HUES6 (cell line): Measurements from ENCODE around the gene FUT4.

Source experiments
- H3K27ac ChIP-seq: 2 replicates; pipeline ENCODE4 v1.7.0; 2013; ENCODE audit warnings: low read depth, mild to moderate bottlenecking, low read length, inconsistent platforms
- H3K27me3 ChIP-seq: 2 replicates; pipeline ENCODE4 v1.6.1; 2013; ENCODE audit warnings: low read length; ENCODE audit not compliant: control insufficient read depth, insufficient read depth
- H3K36me3 ChIP-seq: 2 replicates; pipeline ENCODE4 v1.6.1; 2013; ENCODE audit warnings: low read length; ENCODE audit not compliant: control insufficient read depth, insufficient read depth
- H3K4me1 ChIP-seq: 2 replicates; pipeline ENCODE4 v1.6.1; 2013; ENCODE audit warnings: low read length; ENCODE audit not compliant: control insufficient read depth, insufficient read depth
- H3K4me3 ChIP-seq: 2 replicates; pipeline ENCODE4 v1.5.1; 2013; ENCODE audit warnings: low read depth, low read length
- H3K9ac ChIP-seq: one replicate; pipeline ENCODE4 v1.6.1; 2013; ENCODE audit warnings: mild to moderate bottlenecking, low read length
- H3K9me3 ChIP-seq: 2 replicates; pipeline ENCODE4 v1.6.1; 2013; ENCODE audit warnings: low read depth, low read length; ENCODE audit not compliant: control insufficient read depth, insufficient read depth

Gene FUT4

GRCh38 chr11:94586546-94586945 lies 42.8 kb downstream of the FUT4 start:
- Histone ChIP-seq H3K27ac (no peak overlapping the region), H3K4me1 (no peaks in the 10 kb centered on the region), H3K9me3 (no peaks in the 10 kb centered on the region), H3K27me3 (no peaks in the 10 kb centered on the region), H3K4me3 (no peak overlapping the region), H3K36me3 (no peaks in the 10 kb centered on the region), H3K9ac (no peak overlapping the region)

GRCh38 chr11:94586978-94587377 lies 43.3 kb downstream of the FUT4 start:
- Histone ChIP-seq H3K36me3 (no peaks in the 10 kb centered on the region), H3K4me3 (no peak overlapping the region), H3K4me1 (no peaks in the 10 kb centered on the region), H3K9me3 (no peaks in the 10 kb centered on the region), H3K27ac (no peak overlapping the region), H3K9ac (no peak overlapping the region), H3K27me3 (no peaks in the 10 kb centered on the region)

GRCh38 chr11:94588366-94588942 lies 44.7 kb downstream of the FUT4 start:
- Histone ChIP-seq H3K9ac (no peak overlapping the region), H3K9me3 (no peaks in the 10 kb centered on the region), H3K27me3 (no peaks in the 10 kb centered on the region), H3K27ac (no peak overlapping the region), H3K36me3 (no peaks in the 10 kb centered on the region), H3K4me3 (no peak overlapping the region), H3K4me1 (no peaks in the 10 kb centered on the region)

- Histone ChIP-seq H3K27ac (no peak overlapping the region), H3K4me1 (no peaks in the 10 kb centered on the region), H3K27me3 (no peaks in the 10 kb centered on the region), H3K4me3 (no peak overlapping the region), H3K9ac (no peak overlapping the region), H3K36me3 (no peaks in the 10 kb centered on the region), H3K9me3 (no peaks in the 10 kb centered on the region)
Measured at GRCh38 chr11:94590352-94591041, 46.8 kb downstream of the FUT4 start.

GRCh38 chr11:94593030-94593429 lies 49.3 kb downstream of the FUT4 start:
- Histone ChIP-seq H3K4me3 (no peak overlapping the region), H3K27me3 (no peaks in the 10 kb centered on the region), H3K36me3 (no peaks in the 10 kb centered on the region), H3K9me3 (no peaks in the 10 kb centered on the region), H3K9ac (no peak overlapping the region), H3K27ac (no peak overlapping the region), H3K4me1 (no peaks in the 10 kb centered on the region)

GRCh38 chr11:94595076-94595475 lies 51.4 kb downstream of the FUT4 start:
- no peak overlapping the region for H3K4me3 ChIP-seq
- no peaks in the 10 kb centered on the region for H3K27me3 ChIP-seq
- H3K4me1 ChIP-seq, result no peaks in the 10 kb centered on the region
- H3K27ac ChIP-seq, result no peak overlapping the region
- no peak overlapping the region for H3K9ac ChIP-seq
- peaks cover 7% of the 10 kb centered on the region for H3K9me3 ChIP-seq
- H3K36me3 ChIP-seq, result no peaks in the 10 kb centered on the region

- no peaks in the 10 kb centered on the region for H3K36me3 ChIP-seq
- no peaks in the 10 kb centered on the region for H3K27me3 ChIP-seq
- H3K27ac ChIP-seq, result no peak overlapping the region
- no peaks in the 10 kb centered on the region for H3K4me1 ChIP-seq
- H3K9me3 ChIP-seq, result peaks cover 16% of the 10 kb centered on the region
- H3K4me3 ChIP-seq, result no peak overlapping the region
- no peak overlapping the region for H3K9ac ChIP-seq
Measured at GRCh38 chr11:94597896-94598295, 54.2 kb downstream of the FUT4 start.
